ENCODE data around the gene CDC42EP2. TPM values are rescaled to one million over a fixed set of nuclear protein-coding genes. Genes with fewer than 3 reads are reported as not detected.
A peak's percentile ranks its signal among the peaks of the same experiment; 100 is the strongest.

The CDC42EP2 gene
- total and polyA plus RNA-seq, 11 donors: 3.3 to 25.0 (median 10.3) TPM

- intact Hi-C loops (cut with DNase I): loop anchor here in 9 of 10 donors (1.0 to 2.0 kb wide), 5 partner anchors 15 to 41 kb away; no protein-coding TSS in a partner anchor
- H3K27ac ChIP-seq: peak overlapping the region; percentile 85 to 99 (median 94)
- peak in 1 of 2 donors; percentile 18 for TF ChIP-seq POLR2A (IDR thresholded peaks at IDR 0.05)
- TF ChIP-seq CTCF (IDR thresholded peaks at IDR 0.05): peak; percentile 92 to 99 (median 97)
- no peaks in the 10 kb centered on the region for H3K27me3 ChIP-seq
- H3K4me1 ChIP-seq: peaks cover 3 to 68% (median 44%) of the 10 kb centered on the region in 12 donors
- peaks cover 0 to 12% (median 2%) of the 10 kb centered on the region in 9 donors for H3K36me3 ChIP-seq
- peak overlapping the region; percentile 80 to 99 (median 92) for H3K4me3 ChIP-seq
- DNase-seq (peak; percentile 80 to 93 (median 85)), ATAC-seq (peak; percentile 22 to 62 (median 54))
- WGBS, 4 donors: 0 to 1% (median 0%) methylated on average over 30 to 59 of the region's 59 CpGs
- no peaks in the 10 kb centered on the region for H3K9me3 ChIP-seq
Measured at GRCh38 chr11:65315204-65315865, 669 bp downstream of the CDC42EP2 start.

DNA sequence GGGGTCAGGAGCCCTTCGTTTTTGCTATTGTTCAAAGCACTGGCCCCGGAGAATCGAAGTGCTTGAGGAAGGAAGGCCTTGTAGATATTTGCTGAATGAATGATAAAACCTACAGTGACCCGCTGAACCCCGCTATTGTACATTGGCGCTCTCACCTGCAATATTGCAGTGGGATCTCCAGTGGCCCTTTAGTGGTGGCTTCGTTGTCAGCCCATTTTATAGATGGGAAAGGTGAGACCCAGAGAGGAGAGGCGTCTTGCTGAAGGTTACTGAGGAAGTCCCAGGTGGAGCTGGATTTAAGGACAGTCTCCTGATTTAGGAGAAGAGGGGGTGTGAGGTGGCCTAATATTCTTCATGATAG is 1.2 kb downstream of the CDC42EP2 start:
- peaks cover 3 to 68% (median 43%) of the 10 kb centered on the region in 12 donors for H3K4me1 ChIP-seq
- H3K9me3 ChIP-seq: no peaks in the 10 kb centered on the region
- H3K4me3 ChIP-seq: peak overlapping the region; percentile 80 to 99 (median 92)
- TF ChIP-seq CTCF (IDR thresholded peaks at IDR 0.05) (peak in 3 of 12 donors; percentile 13 to 49 (median 20)), POLR2A (IDR thresholded peaks at IDR 0.05) (no peak)
- peaks cover 0 to 18% (median 7%) of the 10 kb centered on the region in 9 donors for H3K36me3 ChIP-seq
- H3K27ac ChIP-seq: peak overlapping the region; percentile 85 to 99 (median 94)
- no peak for DNase-seq
- no peak for ATAC-seq
- 15 to 25% (median 18%) methylated on average over 5 to 8 of the region's 8 CpGs for WGBS, 4 donors
- H3K27me3 ChIP-seq: no peaks in the 10 kb centered on the region
- intact Hi-C loops (cut with DNase I): loop anchor here (1.0 to 2.0 kb wide), 6 partner anchors 14 to 41 kb away; partner anchors contain the start of gene DPF2 (in 1 of the 10)

- Histone ChIP-seq H3K27ac (peak overlapping the region; percentile 85 to 99 (median 94)), H3K4me1 (peaks cover 3 to 68% (median 46%) of the 10 kb centered on the region in 12 donors), H3K9me3 (no peaks in the 10 kb centered on the region), H3K4me3 (peak overlapping the region; percentile 80 to 99 (median 92)), H3K27me3 (no peaks in the 10 kb centered on the region), H3K36me3 (peaks cover 0 to 23% (median 12%) of the 10 kb centered on the region in 9 donors)
- no peak for TF ChIP-seq POLR2A (IDR thresholded peaks at IDR 0.05)
- WGBS, 4 donors: 37 to 46% (median 43%) methylated on average over 14 to 20 of the region's 20 CpGs
- ATAC-seq: peak; percentile 22 to 47 (median 36)
- intact Hi-C loops (cut with DNase I): loop anchor here in 2 of 10 donors (2.0 kb wide), 2 partner anchors 16 to 42 kb away; partner anchors contain the start of gene DPF2 (in 1 of the 2)
- peak in 4 of 5 donors; percentile 37 to 74 (median 66) for DNase-seq
Measured at GRCh38 chr11:65316227-65317024, 1.8 kb downstream of the CDC42EP2 start.

- H3K27ac ChIP-seq: peak overlapping the region; percentile 85 to 99 (median 94)
- no peaks in the 10 kb centered on the region for H3K9me3 ChIP-seq
- no peaks in the 10 kb centered on the region for H3K27me3 ChIP-seq
- WGBS, 4 donors: 39 to 66% (median 56%) methylated on average over 7 to 13 of the region's 13 CpGs
- DNase-seq (peak; percentile 82 to 91 (median 90)), ATAC-seq (peak; percentile 30 to 76 (median 58))
- H3K4me3 ChIP-seq: peak overlapping the region in 11 of 12 donors; percentile 80 to 99 (median 93)
- TF ChIP-seq CTCF (IDR thresholded peaks at IDR 0.05): peak in 2 of 12 donors; percentile 6 to 16
- no peak for TF ChIP-seq POLR2A (IDR thresholded peaks at IDR 0.05)
- H3K36me3 ChIP-seq: peaks cover 0 to 31% (median 20%) of the 10 kb centered on the region in 9 donors
- H3K4me1 ChIP-seq: peaks cover 7 to 74% (median 53%) of the 10 kb centered on the region in 12 donors
- intact Hi-C loops (cut with DNase I): loop anchor here in 2 of 10 donors (2.0 kb wide), 2 partner anchors 16 to 42 kb away; partner anchors contain the start of gene DPF2 (in 1 of the 2)
Measured at GRCh38 chr11:65317025-65317786, 2.5 kb downstream of the CDC42EP2 start.
